ENCODE data around the gene TUB.

Gene TUB

DNA sequence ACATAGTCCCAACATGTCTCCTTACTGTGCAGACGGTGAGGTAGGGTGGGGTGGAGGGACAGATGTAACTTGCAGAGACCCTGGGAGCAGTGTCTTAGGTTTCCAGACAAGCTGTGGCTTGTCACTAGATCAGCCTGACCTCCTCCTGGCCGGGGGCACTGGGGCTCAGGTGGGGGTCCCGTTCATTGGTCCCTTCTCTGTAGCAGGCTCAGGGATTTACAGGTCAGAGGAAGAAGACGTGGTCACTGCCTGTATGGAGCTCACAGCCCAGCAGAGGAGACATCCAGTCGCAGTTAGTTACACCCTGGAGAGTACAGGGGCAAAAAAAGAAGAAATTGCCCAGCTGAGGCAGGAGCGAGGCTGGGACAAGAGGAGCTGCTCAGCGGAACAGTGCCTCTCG, 22.0 kb upstream of the TUB start:
- no peaks in the 10 kb centered on the region for H3K27me3 ChIP-seq (ENCODE audit: control insufficient read depth, insufficient read depth, low read length)

DNA sequence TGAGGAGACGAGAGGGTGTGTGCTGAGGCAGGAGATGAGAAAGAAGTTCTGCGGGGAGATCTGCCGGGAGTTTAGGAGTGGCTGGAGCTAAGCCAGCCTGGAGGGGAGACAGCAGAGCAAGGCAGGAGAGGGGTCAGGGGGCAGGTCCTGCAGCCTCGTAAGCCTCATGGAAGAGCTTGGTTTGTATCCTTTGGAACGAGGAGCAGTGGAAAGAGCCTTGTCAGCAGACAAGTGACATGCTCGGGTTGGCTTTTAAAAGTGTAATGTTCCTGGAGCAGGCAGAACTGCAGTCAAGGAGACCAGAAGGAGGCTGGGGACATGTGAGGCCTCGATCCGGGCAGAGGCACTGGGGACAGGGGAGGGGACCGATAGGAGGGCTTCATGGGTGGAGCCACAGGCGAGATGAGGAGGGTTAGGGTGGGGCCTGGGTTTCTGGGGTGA, 21.4 kb upstream of the TUB start:
- TF ChIP-seq, protein P1, sequence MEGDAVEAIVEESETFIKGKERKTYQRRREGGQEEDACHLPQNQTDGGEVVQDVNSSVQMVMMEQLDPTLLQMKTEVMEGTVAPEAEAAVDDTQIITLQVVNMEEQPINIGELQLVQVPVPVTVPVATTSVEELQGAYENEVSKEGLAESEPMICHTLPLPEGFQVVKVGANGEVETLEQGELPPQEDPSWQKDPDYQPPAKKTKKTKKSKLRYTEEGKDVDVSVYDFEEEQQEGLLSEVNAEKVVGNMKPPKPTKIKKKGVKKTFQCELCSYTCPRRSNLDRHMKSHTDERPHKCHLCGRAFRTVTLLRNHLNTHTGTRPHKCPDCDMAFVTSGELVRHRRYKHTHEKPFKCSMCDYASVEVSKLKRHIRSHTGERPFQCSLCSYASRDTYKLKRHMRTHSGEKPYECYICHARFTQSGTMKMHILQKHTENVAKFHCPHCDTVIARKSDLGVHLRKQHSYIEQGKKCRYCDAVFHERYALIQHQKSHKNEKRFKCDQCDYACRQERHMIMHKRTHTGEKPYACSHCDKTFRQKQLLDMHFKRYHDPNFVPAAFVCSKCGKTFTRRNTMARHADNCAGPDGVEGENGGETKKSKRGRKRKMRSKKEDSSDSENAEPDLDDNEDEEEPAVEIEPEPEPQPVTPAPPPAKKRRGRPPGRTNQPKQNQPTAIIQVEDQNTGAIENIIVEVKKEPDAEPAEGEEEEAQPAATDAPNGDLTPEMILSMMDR (IDR thresholded peaks at IDR 0.05): no peak
- Histone ChIP-seq H3K4me3 (ENCODE audit: low read depth, low read length) (no peak overlapping the region), H3K36me3 (ENCODE audit: control insufficient read depth, insufficient read depth, low read length) (no peaks in the 10 kb centered on the region), H3K9ac (no peak overlapping the region), H3K4me1 (peaks cover 36% of the 10 kb centered on the region), H3K27ac (peak overlapping the region; percentile 93), H3K27me3 (ENCODE audit: control insufficient read depth, insufficient read depth, low read length) (no peaks in the 10 kb centered on the region), H3K4me2 (ENCODE audit: low read length) (peak overlapping the region; percentile 50), H2AFZ (peak overlapping the region; percentile 42), H3K79me2 (peaks cover 2% of the 10 kb centered on the region), H3K9me3 (ENCODE audit: control insufficient read depth, low read length) (no peaks in the 10 kb centered on the region)

More for the DNA sequence above, 22.0 kb upstream of the TUB start:
- peak overlapping the region; percentile 42 for H2AFZ ChIP-seq
- H3K4me2 ChIP-seq (ENCODE audit: low read length): peak overlapping the region; percentile 50
- H3K4me1 ChIP-seq: peaks cover 36% of the 10 kb centered on the region
- H3K9ac ChIP-seq: no peak overlapping the region
- no peaks in the 10 kb centered on the region for H3K36me3 ChIP-seq (ENCODE audit: control insufficient read depth, insufficient read depth, low read length)
- TF ChIP-seq, protein P1 (IDR thresholded peaks at IDR 0.05): no peak
- H3K79me2 ChIP-seq: peaks cover 2% of the 10 kb centered on the region
- H3K9me3 ChIP-seq (ENCODE audit: control insufficient read depth, low read length): no peaks in the 10 kb centered on the region
- peak overlapping the region; percentile 93 for H3K27ac ChIP-seq
- H3K4me3 ChIP-seq (ENCODE audit: low read depth, low read length): no peak overlapping the region

DNA sequence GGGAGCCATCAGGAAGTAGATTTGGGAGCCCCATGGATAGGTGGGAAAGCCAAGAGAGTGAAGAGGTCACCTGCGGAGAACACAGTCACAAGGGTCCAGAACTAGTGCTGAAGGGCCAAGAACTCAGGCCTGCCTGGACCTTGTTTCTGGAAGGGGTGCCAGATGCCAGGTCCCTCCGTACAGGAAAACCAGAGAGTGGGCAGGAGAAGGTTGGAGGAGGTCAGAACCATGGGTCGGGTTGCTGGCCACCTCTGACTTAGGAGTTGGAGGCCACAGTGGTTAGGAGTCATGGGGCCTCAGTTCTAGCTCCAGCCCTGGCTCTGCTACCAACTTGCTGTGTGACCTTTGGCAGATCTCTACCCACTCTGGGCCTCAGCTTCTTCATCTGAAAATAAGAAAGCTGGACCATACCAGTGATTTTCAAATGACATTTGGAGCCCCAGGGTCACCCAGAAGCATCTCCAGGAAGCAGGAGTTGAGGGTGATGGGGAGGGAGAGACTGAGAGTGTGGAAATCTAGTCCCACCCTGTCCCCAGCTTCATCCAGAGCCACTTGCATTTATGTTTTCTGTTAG, 20.8 kb upstream of the TUB start:
- H3K27me3 ChIP-seq (ENCODE audit: control insufficient read depth, insufficient read depth, low read length): no peaks in the 10 kb centered on the region
- peak overlapping the region; percentile 48 for H3K4me2 ChIP-seq (ENCODE audit: low read length)
- H3K36me3 ChIP-seq (ENCODE audit: control insufficient read depth, insufficient read depth, low read length): no peaks in the 10 kb centered on the region
- H3K79me2 ChIP-seq: peaks cover 2% of the 10 kb centered on the region
- peak overlapping the region; percentile 93 for H3K27ac ChIP-seq
- peaks cover 36% of the 10 kb centered on the region for H3K4me1 ChIP-seq
- H3K4me3 ChIP-seq (ENCODE audit: low read depth, low read length): no peak overlapping the region
- TF ChIP-seq, protein P1 (IDR thresholded peaks at IDR 0.05): no peak
- H3K9ac ChIP-seq: peak overlapping the region; percentile 2
- H3K9me3 ChIP-seq (ENCODE audit: control insufficient read depth, low read length): no peaks in the 10 kb centered on the region
- H2AFZ ChIP-seq: no peak overlapping the region

- Histone ChIP-seq H3K27me3 (ENCODE audit: control insufficient read depth, insufficient read depth, low read length) (no peaks in the 10 kb centered on the region), H3K36me3 (ENCODE audit: control insufficient read depth, insufficient read depth, low read length) (no peaks in the 10 kb centered on the region), H3K79me2 (peaks cover 2% of the 10 kb centered on the region), H3K4me1 (peaks cover 38% of the 10 kb centered on the region), H3K4me2 (ENCODE audit: low read length) (no peak overlapping the region), H2AFZ (no peak overlapping the region), H3K4me3 (ENCODE audit: low read depth, low read length) (no peak overlapping the region), H3K9ac (no peak overlapping the region), H3K9me3 (ENCODE audit: control insufficient read depth, low read length) (no peaks in the 10 kb centered on the region), H3K27ac (peak overlapping the region; percentile 93)
- TF ChIP-seq, protein P1 (IDR thresholded peaks at IDR 0.05): no peak
Observed at GRCh38 chr11:8060801-8061554, 20.0 kb upstream of the TUB start.

Data from parathyroid adenoma (tissue), 2 donors.